CD4-positive, alpha-beta T cell treated with Interleukin-2 at 100 ng/mL for 4 hours (primary cell): ENCODE data around the gene MUC6.

ENCODE experiments used
- DNase-seq: peaks from one replicate; pipeline ENCODE4 v3.0.0-alpha.2; 2020; ENCODE audit warnings: low spot score

MUC6 gene

GRCh38 chr11:1007279-1007678 is 29.2 kb downstream of the MUC6 start:
- no peak for DNase-seq

- DNase-seq: no peak
These were observed 29.8 kb downstream of the MUC6 start for GRCh38 chr11:1006762-1007161.

- DNase-seq: no peak
These were observed 30.6 kb downstream of the MUC6 start for GRCh38 chr11:1005928-1006327.

GRCh38 chr11:1003159-1003558 is 33.4 kb downstream of the MUC6 start:
- no peak for DNase-seq

- no peak for DNase-seq
These were observed 34.0 kb downstream of the MUC6 start for GRCh38 chr11:1002406-1002984.

DNA sequence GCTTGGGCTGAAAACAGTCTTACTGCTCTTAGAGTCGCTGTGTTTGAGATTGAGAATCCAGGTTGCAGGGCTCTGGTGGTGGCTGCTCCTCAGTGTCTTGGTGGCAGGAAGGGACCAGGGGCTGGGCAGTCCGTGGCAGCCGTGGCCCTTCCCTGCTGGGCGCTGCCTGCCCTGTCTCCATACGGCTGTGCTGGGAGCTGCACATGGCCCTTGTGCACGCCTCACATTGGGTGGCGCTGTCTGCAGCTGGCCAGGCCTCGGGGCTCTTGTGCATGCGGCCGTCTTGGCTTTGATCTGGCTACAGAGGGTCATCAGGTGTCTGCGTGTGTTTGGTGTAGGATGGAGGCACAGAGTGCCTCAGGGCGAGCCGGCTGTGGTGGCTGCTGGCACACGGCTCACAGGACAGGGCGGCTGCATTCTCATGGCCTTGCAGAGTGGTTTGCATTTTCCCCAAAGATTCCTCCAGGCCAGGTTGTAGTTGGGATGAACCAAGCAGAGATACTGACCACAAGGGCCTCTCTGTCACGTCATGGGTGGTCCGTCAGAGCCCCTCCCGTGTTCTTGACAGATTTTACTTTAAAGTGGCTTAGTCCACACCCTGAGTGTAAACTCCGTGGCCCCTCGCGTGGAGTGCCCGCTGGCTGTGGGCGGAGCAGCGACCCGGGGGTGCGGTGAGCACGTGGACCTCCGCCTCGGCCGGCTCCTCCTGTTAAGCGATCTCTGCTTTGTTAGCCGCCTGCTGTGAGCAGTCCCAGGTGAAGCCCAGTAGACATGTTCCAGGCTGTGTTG is 34.7 kb downstream of the MUC6 start:
- DNase-seq: no peak

- DNase-seq: no peak
These were observed 35.9 kb downstream of the MUC6 start for GRCh38 chr11:1000357-1001278.

DNA sequence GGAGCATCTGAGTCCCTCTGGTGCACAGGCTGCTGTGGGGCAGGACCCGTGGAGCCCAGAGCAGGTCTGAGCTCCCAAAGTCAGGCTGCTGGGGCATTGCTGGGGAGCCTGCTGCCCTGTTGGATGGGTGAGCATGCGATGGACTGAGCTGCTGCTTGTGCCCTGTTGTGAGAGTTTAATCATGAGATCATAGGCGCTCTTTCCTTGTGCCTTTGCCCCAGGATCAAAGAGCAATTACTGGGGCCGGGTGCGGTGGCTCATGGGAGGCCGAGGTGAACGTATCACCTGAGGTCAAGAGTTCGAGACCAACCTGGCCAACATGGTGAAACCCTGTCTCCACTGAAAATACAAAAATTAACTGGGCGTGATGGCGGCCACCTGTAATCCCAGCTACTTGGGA is 37.5 kb downstream of the MUC6 start:
- no peak for DNase-seq

- DNase-seq: no peak
These were observed 38.6 kb downstream of the MUC6 start for GRCh38 chr11:997907-998306.

DNA sequence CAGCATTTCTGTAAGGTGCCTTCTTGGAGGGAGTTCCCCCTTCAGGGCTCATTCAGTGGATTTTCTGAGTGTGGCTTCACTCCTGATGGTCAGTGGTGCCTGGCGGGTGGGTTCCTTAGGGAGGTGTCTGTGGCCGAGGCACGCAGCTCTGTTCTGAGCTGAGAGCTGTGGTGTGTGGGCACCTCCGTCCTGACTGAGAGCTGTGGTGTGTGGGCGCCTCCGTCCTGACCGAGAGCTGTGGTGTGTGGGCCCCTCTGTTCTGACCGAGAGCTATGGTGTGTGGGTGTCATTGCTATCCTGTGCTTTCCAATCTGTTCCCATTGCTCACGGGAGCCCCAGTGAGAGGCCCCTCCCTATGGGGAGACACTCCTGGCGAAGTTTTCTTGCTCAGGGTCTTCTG is 39.8 kb downstream of the MUC6 start:
- no peak for DNase-seq

GRCh38 chr11:995752-996420 is 40.6 kb downstream of the MUC6 start:
- no peak for DNase-seq

DNA sequence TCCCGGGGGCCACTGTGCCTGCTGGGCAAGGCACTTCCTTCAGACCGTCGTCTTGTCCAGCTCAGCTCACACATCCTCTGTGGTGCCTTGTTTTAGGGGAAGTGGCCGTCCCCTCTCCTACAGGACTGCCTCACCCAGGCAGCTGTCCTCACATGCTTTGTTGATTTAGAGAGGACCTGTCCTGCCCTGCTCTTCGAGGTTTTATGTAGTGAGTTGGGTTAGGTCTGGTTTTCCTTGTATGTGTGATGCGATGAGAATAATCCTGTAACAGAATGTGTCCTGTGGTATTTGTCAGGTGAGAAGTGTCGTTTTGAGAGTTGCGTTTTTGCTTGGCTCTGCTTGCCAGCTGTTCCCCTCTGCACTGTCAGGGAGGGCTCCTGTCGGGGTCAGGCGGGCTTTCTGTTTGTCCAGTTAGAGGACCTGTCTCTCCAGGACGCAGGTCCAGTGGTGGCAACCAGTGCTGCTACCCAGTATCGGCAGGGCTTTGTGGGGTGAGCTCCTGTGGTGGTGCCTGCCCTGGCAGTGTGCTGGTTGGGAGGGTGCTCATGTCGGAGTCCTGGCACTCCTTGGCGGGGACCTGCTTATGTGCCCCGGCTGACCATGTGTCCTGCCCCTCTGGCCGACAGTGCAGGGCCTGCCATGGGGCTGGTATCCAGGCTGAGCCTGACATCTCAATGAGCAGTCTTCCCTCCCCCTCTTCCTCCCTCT is 41.3 kb downstream of the MUC6 start:
- no peak for DNase-seq

GRCh38 chr11:993632-994167 is 42.8 kb downstream of the MUC6 start:
- DNase-seq: no peak

- DNase-seq: no peak
These were observed 43.9 kb downstream of the MUC6 start for GRCh38 chr11:992577-992976.

- no peak for DNase-seq
These were observed 44.7 kb downstream of the MUC6 start for GRCh38 chr11:991711-992307.

- no peak for DNase-seq
These were observed 45.5 kb downstream of the MUC6 start for GRCh38 chr11:991034-991433.

- DNase-seq: no peak
These were observed 46.4 kb downstream of the MUC6 start for GRCh38 chr11:990101-990500.

DNA sequence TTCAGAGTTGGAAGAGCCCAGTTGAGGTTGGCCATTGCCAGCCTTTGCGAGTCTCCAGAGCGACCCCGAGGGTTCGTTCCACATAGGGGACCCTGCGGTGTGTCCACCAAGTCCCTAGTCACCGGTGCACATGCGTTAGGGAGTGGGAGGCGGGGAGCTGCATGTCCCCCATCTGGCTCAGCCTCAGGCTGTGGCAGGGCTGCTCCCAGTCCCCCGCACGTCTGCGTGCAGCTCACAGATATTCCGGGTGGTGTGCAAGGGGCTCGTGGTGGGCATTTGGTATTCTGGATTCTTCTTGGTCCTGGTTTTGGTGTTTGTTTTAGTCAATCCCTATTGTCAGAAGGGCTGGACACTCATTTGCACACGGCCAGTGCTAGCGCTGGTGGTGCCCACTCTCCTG is 48.8 kb downstream of the MUC6 start:
- no peak for DNase-seq

DNA sequence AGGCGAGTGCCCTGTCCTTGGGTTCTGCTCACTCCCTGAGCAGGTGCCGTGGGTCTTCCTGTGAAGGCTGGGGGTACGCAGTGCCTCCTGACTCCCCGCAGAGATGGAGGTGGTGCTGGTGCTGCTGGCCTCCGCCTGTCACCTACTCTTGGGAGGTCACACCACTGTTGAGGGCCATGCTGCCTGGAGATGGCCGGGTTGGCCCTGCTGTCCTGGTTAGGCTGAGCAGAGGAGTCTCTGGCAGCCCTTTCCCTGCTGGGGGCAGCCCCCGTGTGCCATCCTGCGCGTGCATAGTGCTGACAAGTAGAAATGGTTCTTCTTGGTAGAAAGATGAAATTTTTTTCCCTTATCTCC is 49.6 kb downstream of the MUC6 start:
- no peak for DNase-seq

DNA sequence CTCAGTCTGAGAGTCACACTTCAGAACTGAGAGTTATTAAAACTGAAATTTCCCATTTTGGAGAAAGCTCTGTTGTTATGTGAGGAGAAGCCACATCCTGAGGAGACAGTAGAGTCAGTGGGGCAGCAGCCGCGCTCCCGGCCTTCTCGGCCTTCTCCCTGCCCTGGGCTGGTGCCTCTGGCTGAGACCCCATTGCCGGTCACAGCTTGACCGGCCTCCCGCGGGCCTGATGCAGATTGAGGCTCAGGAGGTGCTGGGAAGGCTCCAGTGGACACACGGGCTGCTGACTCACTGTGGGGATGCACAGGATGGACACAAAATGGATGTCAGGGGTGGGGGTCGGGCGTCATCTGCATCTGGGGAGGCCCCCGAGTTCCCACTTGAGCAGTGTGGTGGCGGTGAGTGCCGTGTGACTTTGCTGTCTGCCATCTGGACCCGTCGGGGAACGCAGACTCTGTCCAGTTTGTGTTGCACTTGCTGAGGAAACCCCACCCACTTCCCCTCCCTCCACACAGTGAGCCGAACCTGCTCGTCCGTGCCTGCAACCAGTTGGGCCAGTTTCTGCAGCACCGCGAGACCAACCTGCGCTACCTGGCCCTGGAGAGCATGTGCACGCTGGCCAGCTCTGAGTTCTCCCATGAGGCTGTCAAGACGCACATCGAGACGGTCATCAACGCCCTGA is 50.1 kb downstream of the MUC6 start:
- no peak for DNase-seq

DNA sequence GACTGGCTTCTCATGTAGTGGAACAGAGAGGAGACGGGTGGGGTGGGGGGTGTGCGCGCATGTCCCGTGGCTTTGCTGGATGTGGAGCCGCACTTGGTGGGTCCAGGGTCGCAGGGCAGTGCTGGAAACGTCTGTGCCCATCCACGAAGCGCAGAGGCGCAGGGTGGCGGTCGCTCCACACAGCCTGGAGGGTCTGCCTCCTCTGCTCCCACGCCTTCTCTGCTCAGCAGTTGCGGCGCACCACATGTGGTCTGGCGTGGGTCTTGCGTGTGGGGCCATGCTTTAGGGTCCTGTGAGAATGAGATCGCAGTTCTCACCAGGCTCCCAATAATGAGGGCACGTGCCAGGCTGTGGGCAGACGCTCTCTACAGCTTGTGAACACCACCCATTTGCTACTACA is 50.7 kb downstream of the MUC6 start:
- no peak for DNase-seq
